GM21825 (cell line): ENCODE data around the gene RBBP5.

ENCODE experiments used
- ATAC-seq: cut with Tn5 transposase; IDR thresholded peaks from one replicate; pipeline ENCODE4 v1.9.1; 2021; ENCODE audit warnings: mild to moderate bottlenecking, moderate library complexity; ENCODE audit not compliant: unreplicated experiment

The RBBP5 gene

DNA sequence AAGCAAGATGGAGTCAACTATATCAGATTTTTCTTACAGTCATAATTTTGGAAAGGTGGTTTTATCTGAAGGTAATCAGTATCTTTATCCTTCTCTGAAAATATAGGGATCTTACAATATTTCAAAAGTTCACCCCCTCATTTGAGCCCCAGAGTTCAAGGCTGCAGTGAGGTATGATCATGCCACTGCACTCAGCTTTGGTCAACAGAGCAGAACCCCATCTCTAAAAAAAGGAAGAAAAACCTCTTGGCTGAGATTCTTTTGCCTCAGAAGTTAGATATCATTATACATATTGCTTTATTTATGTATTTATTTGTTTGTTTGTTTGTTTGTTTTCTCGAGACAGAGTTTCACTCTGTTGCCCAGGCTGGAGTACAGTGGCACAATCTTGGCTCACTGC is 11.5 kb upstream of the RBBP5 start:
- no peak for ATAC-seq

- ATAC-seq, result no peak
Observed at GRCh38 chr1:205129447-205130029, 7.8 kb upstream of the RBBP5 start.

DNA sequence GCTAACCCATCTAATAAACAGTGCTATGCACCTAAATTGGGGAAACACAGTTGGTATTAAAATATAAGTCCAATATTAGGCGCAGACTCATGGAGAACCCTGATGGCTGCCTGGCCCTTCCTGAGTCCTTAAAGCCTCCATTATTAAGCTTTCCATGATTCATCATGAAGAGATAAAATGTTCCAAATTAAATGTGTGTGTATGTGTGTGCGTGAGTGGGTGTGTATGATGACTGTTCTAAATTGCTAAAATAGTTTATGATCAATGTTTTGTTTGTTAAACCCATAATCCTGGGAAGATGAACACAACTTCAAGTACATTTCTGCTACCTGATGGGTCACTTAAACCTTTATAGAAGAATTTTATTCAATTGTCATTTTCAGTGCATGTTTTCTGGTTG is 6.3 kb upstream of the RBBP5 start:
- ATAC-seq, result no peak

- ATAC-seq, result no peak
Observed at GRCh38 chr1:205127646-205128045, 5.9 kb upstream of the RBBP5 start.

DNA sequence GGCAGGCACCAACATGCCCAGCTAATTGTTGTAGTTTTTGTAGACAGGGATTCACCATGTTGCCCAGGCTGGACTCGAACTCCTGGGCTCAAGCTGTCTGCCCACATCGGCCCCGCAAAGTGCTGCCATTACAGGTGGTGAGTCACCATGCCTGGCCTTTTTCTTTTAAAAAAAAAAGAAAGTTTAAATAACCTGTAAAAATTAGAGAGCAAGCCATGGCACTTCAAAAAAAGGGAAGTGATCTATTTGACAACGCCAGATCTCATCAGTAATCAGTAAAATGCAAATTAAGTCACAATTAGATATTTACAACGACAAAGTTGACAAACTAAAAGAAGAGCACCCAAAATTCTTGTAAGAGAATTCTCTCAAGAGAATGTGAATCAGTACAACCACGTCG is 2.9 kb upstream of the RBBP5 start:
- ATAC-seq, result no peak

- no peak for ATAC-seq
Observed at GRCh38 chr1:205122489-205122882, 708 bp upstream of the RBBP5 start.

DNA sequence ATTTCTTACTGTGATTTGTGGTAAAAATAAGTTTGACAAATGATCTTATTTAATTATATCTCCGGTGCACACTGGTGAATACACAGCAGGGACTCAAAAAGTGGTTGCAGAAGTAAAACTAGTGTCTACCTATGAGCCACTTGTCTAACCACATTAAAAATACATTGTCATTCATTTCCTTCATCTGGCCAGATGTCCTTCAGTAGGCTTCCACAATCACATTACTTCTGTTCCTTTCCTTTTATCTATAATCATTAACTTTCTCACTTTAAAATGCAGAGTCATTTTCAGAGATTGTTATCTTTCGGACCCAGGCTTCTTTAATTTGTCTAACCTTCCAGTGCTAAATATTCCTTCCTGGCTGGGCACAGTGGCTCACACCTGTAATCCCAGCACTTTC is 3.0 kb downstream of the RBBP5 start:
- no peak for ATAC-seq

DNA sequence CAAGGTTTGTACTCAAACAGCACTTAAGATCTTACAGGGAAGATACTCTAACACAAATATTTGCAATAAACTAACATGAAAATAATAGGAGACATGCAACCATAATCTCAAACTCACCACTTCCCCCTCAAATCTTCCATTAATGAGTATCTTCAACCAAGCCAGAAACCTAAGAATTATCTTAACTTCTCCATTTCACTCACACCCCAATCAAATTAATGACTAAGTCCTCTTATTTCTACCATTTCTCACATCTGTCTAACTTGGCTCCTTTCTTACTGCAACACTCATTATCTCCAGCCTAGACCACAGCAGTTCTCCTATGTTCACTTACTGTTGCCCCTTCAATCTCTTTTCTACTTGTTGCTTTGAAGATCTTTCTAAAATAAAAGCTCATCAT is 10.4 kb downstream of the RBBP5 start:
- ATAC-seq, result no peak

GRCh38 chr1:205109711-205110110 is 12.1 kb downstream of the RBBP5 start:
- ATAC-seq, result no peak

DNA sequence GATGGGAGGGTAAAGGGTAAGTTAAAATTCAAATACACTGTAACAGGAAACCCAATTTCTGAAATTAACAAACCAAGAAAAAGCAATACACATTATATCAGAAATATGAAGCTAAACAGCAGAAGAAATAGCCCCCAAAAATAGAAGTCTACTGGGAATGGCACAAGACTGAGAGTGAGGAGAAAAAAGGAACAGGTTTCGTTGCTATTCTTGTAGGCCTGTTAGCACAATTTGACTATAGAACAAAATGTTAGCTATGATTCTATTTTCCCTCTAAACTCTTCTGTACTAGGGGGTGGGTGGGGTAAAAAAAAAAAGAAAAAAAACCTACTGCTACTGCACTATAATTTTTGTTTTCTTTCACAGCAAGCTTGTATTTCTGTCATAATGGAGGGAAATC is 12.5 kb downstream of the RBBP5 start:
- ATAC-seq, result no peak

GRCh38 chr1:205108464-205108863 is 13.3 kb downstream of the RBBP5 start:
- ATAC-seq, result no peak

DNA sequence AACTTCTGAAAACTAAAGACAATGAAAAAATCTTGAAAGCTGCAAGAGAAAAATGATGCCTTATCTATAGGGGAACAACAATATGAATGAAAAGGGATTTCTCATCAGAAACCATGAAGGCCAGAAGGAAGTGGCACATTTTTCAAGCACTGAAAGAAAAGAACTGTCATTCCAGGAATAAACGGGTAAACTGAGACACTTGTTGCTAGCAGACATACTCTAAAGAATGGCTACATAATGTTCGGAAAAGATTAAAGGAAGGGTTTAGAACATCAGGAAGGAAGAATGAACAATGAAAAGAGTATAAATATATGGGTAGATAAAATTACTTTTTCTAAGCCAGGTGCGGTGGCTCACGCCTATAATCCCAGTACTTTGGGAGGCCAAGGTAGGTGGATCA is 14.5 kb downstream of the RBBP5 start:
- no peak for ATAC-seq

GRCh38 chr1:205102404-205102803 is 19.4 kb downstream of the RBBP5 start:
- no peak for ATAC-seq

DNA sequence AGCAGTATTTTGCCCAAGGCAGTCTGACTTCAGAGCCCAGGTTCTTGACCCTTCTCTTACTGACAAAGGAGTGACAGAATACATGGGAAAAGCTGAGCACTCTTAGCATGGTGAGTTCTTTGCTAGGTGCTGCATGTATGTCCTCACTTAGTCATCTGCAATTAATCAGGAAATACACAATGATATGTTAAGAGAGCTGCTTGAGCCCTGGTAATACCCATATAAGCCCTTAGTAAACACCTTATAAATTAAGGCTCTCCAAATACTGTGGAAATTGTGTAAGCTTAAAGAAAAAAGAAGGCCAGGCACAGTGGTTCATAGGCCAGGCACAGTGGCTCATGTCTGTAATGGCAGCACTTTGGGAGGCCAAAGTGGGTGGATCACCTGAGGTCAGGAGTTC is 23.5 kb downstream of the RBBP5 start:
- ATAC-seq, result no peak

- ATAC-seq, result no peak
Observed at GRCh38 chr1:205095422-205095821, 26.4 kb downstream of the RBBP5 start.

- ATAC-seq, result no peak
Observed at GRCh38 chr1:205091043-205091740, 30.6 kb downstream of the RBBP5 start.

DNA sequence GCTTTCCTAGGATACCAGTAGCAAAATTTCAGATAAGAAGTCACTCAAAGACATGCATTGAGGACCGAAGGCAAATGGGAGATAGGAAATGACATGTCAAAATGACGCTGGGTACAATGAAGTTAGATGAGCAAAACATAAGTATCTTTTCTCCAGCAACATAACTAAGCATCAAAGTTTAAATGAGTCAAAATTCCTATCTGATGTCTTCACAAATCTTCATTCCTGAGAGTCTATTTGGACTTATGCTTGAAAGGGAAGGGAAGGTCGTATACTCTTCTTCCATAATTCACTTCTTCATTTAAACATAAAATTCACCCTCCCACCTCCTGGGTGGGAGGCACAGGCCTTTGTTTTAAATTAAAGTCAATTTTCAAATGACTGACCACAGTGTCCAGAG is 33.4 kb downstream of the RBBP5 start:
- no peak for ATAC-seq

- no peak for ATAC-seq
Observed at GRCh38 chr1:205084360-205084759, 37.4 kb downstream of the RBBP5 start, which contains the start of gene TMEM81. Gene TMEM81 (minus strand): TSS chr1:205084460. CDS start chr1:205084320, 140 bp downstream.

DNA sequence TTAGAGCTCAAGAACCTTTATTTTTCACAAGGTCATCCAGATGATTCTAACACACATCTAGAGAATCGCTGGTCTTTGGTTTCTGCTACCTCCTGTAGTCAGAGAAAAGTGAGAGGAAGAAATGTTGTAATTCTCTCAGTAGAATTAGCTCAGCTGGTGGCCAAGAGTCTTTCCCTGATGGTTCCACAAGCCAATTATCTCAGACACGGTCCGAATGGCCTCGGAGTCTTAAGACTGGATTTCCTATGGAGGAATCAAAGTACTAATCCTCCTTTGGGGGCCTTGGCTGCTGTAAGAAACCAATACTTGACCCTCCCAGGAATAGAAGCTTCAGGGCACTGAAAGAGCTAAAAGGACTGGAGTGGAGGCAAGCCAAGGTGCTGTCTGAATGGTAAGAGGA is 39.3 kb downstream of the RBBP5 start:
- ATAC-seq, result no peak

- ATAC-seq, result no peak
Observed at GRCh38 chr1:205077934-205078311, 43.9 kb downstream of the RBBP5 start.

- ATAC-seq, result no peak
Observed at GRCh38 chr1:205077158-205077933, 44.4 kb downstream of the RBBP5 start.

GRCh38 chr1:205076245-205076761 is 45.5 kb downstream of the RBBP5 start:
- no peak for ATAC-seq
